HG03097 (cell line): Measurements from ENCODE around the gene VSTM5.
"Not testable (repeated sequence)": the region's sequence is repeated elsewhere in the genome, so short reads cannot be mapped to it uniquely, and the experiment has no call there.

Source experiments
- ATAC-seq: cut with Tn5 transposase; IDR thresholded peaks from one replicate; pipeline ENCODE4 v1.9.1; 2021; ENCODE audit not compliant: unreplicated experiment, low FRiP score

The VSTM5 gene

DNA sequence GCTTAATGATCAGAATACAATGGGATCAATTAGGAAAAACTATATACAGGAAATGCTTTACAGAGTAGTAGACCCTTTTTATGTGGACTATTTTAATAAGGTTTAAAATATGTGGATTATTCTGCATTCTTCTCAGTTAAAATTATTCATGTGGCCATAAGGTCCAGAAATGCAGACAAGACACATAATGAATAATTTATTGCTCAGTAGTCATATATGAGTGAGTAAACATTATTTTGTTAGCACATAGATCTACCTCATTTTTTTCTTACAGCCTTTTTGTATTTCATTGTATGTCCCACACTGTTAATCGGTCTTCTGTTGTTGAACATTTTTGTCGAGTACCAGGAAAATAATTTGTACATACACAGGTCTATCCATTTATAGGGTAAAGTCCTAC is 45.5 kb downstream of the VSTM5 start:
- ATAC-seq = no peak

GRCh38 chr11:93801366-93801765 is 49.1 kb downstream of the VSTM5 start:
- no peak for ATAC-seq

DNA sequence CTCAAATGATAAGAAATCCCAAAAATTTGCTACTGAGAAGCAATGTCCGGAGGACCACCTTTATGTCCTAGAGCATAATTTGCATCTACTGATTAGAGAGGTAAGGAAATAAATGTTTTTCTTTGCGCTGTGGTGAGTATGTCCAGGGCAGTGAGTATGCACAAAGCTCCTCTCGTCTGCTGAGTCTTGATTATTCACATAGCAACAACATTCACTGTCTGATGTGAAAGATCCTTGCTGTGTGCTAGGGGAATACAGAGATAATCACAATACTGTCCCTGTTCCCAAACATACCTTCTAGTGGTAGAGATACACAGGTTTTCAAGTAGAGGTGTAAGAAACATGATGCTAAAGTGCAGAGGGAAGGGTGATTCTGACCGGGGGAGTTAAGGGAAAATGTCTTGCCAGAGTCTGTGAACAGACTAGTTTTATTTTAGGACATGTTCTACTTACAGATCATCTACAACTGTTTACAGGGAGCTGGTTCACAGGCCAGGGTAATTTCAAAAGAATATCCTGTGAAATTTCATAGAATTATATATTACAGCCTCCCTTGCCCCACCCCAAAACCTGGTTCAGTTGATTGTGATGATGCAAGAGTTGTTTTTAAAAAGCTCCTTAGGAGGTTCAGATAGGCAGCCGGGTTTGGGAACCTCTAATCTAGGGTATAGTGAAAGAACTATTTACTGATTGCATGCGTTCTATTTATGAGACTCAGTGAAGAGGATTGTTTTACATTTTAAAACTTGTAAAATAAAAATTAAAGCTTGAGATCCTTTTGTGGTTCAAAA is 53.8 kb downstream of the VSTM5 start:
- ATAC-seq = no peak

- no peak for ATAC-seq
These were observed 58.9 kb downstream of the VSTM5 start for GRCh38 chr11:93791493-93791892.

- ATAC-seq = peak; percentile 24
These were observed 65.5 kb downstream of the VSTM5 start for GRCh38 chr11:93784935-93785360.

GRCh38 chr11:93784145-93784934 is 66.1 kb downstream of the VSTM5 start, which contains the start of gene MED17:
TSS of gene MED17 (plus strand) at chr11:93784282. CDS start at chr11:93784514, 232 bp downstream.
- peak; percentile 92 for ATAC-seq

- ATAC-seq = peak; percentile 44
These were observed 66.7 kb downstream of the VSTM5 start for GRCh38 chr11:93783765-93784144.

DNA sequence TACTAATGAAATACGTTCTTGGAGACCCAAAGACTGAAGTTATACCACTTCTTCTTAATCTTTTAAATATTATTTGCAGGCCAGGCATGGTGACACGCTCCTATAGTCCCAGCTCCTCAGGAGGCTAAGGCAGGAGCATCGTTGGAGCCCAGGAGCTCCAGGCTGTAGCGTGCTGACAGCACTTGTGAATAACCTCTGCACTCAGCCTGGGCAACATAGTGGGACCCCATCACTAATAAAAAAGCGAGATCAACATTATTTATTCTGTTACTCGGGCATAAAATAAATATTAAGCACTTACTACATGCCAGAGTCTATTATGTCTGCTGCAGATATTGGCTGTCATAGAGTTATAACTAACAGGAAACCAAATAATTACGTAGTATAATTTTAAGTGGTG is 67.1 kb downstream of the VSTM5 start:
- no peak for ATAC-seq

GRCh38 chr11:93775289-93775688 is 75.1 kb downstream of the VSTM5 start:
- ATAC-seq = no peak

- not testable (repeated sequence) for ATAC-seq
These were observed 75.9 kb downstream of the VSTM5 start for GRCh38 chr11:93774560-93774959.

GRCh38 chr11:93773601-93774200 is 76.7 kb downstream of the VSTM5 start:
- ATAC-seq = no peak

GRCh38 chr11:93773045-93773477 is 77.4 kb downstream of the VSTM5 start:
- no peak for ATAC-seq

DNA sequence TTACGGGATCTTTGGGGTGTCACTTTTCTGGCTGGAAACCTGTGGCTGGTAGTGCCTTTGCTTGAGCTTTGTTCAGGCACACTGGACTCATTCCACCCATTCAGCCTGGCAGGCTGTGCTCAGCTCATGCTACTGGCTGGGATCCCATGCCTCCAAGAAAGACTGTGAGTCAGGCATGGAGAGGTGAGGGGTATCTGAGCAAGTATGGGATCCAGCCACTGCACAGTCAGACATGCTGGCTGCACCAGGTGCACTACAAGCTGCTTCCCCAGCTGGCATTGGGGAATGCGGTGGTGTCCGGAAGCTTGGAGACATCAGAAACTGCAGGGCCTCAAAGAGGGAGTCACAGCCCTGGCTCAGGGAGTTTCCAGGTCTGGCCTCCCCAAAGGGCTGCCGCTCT is 78.3 kb downstream of the VSTM5 start:
- no peak for ATAC-seq

DNA sequence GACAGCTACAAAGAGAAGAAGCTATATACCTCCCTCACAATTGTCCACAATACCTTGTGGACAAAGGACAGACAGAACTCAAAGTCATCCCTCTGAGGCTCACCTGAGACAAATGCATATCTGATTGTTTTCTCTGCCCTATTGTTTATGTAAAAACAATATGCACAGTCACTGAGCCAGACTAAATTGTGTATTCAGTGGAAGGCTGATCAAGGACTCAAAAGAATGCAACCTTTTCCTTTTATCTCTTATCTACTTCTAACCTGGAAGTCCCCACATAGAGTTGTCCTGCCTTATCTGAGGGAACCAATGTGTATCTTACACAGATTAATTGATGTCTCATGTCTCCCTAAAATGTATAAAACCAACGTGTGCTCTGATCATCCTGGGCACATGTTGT is 80.3 kb downstream of the VSTM5 start:
- no peak for ATAC-seq
